ENCODE data around the gene C2CD2. TPM values are rescaled to one million over a fixed set of nuclear protein-coding genes. Genes with fewer than 3 reads are reported as not detected.
A peak's percentile ranks its signal among the peaks of the same experiment; 100 is the strongest.

The C2CD2 gene
- total RNA-seq, 2 experiments from 2014 or later: 4.5 to 5.9 TPM

DNA sequence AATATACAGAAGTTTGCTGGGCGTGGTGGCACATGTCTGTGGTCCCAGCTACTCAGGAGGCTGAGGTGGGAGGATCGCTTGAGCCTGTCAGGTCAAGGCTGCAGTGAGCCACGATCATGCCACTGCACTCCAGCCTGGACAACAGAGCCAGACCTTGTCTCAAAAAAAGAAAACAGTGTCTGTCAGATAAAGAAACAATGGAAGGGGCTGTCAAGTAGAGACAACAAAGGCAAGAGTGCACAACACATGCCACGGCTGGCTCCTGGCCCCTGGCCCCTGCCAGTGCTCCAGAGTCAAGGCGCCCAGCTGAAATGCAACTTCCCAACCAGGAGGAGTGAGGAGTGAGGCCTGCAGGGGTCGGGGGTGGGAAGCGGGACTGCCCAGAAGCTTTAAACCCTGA is 107.3 kb downstream of the C2CD2 start:
- Histone ChIP-seq H3K4me2 (ENCODE audit: low read length) (no peak overlapping the region), H3K4me3 (ENCODE audit: low read depth, low read length, poor library complexity, severe bottlenecking) (no peak overlapping the region), H3K36me3 (ENCODE audit: insufficient read depth, low read length) (peaks cover 64% of the 10 kb centered on the region), H3K9me3 (ENCODE audit: low read length) (no peaks in the 10 kb centered on the region), H4K20me1 (ENCODE audit: insufficient read depth, low read length) (no peaks in the 10 kb centered on the region), H2AFZ (ENCODE audit: low read length) (no peak overlapping the region), H3K4me1 (ENCODE audit: insufficient read depth, low read length, poor library complexity, severe bottlenecking) (peaks cover 25% of the 10 kb centered on the region), H3K27ac (ENCODE audit: low read depth, low read length, poor library complexity, severe bottlenecking) (peak overlapping the region; percentile 33), H3K79me2 (ENCODE audit: insufficient read depth, low read depth, low read length) (no peaks in the 10 kb centered on the region), H3K9me2 (ENCODE audit: insufficient read depth, low read length) (no peaks in the 10 kb centered on the region)
- no peak for DNase-seq (ENCODE audit: low spot score)
- TF ChIP-seq, protein P1, sequence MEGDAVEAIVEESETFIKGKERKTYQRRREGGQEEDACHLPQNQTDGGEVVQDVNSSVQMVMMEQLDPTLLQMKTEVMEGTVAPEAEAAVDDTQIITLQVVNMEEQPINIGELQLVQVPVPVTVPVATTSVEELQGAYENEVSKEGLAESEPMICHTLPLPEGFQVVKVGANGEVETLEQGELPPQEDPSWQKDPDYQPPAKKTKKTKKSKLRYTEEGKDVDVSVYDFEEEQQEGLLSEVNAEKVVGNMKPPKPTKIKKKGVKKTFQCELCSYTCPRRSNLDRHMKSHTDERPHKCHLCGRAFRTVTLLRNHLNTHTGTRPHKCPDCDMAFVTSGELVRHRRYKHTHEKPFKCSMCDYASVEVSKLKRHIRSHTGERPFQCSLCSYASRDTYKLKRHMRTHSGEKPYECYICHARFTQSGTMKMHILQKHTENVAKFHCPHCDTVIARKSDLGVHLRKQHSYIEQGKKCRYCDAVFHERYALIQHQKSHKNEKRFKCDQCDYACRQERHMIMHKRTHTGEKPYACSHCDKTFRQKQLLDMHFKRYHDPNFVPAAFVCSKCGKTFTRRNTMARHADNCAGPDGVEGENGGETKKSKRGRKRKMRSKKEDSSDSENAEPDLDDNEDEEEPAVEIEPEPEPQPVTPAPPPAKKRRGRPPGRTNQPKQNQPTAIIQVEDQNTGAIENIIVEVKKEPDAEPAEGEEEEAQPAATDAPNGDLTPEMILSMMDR (conservative IDR thresholded peaks at IDR 0.05; ENCODE audit: low read length): no peak
- TF ChIP-seq EZH2phosphoT487 (IDR thresholded peaks at IDR 0.05; ENCODE audit: borderline replicate concordance, low read depth, low read length): no peak
- ChIA-PET POLR2A (interaction anchor here (0.7 kb wide), 1 partner anchor 9 kb away, joined by 3 read pairs; no protein-coding TSS in a partner anchor), CTCF (ENCODE audit: unreplicated experiment) (no interaction called here)
- intact Hi-C loops (cut with micrococcal nuclease; ENCODE audit: unreplicated experiment): no loop called here
- no TSS peak for BruUV-seq (replicated peaks)

DNA sequence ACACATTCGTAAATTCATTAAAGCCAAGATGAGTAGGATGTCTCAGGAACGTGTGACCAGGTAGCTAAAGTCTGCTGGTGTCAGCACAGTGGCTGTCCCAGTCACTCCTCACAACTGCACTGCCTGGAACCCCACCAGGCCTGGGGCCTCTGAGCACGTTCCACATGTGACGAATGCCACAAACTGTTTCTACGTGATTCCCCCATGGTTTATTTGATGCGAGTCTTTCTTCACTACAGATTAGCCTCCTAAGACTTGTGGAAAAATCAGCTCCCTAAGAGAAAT is 107.8 kb downstream of the C2CD2 start:
- Histone ChIP-seq H3K79me2 (ENCODE audit: insufficient read depth, low read depth, low read length) (no peaks in the 10 kb centered on the region), H3K9me2 (ENCODE audit: insufficient read depth, low read length) (no peaks in the 10 kb centered on the region), H3K4me1 (ENCODE audit: insufficient read depth, low read length, poor library complexity, severe bottlenecking) (peaks cover 25% of the 10 kb centered on the region), H2AFZ (ENCODE audit: low read length) (no peak overlapping the region), H3K4me3 (ENCODE audit: low read depth, low read length, poor library complexity, severe bottlenecking) (no peak overlapping the region), H3K27ac (ENCODE audit: low read depth, low read length, poor library complexity, severe bottlenecking) (peak overlapping the region; percentile 33), H3K36me3 (ENCODE audit: insufficient read depth, low read length) (peaks cover 64% of the 10 kb centered on the region), H3K9me3 (ENCODE audit: low read length) (0 out of 2 replicates have a peak, but pooled peaks cover 4% of the 10 kb centered on the region), H3K4me2 (ENCODE audit: low read length) (no peak overlapping the region), H4K20me1 (ENCODE audit: insufficient read depth, low read length) (no peaks in the 10 kb centered on the region)
- ChIA-PET CTCF (ENCODE audit: unreplicated experiment) (no interaction called here), POLR2A (interaction anchor here (0.7 kb wide), 1 partner anchor 9 kb away, joined by 3 read pairs; no protein-coding TSS in a partner anchor)
- BruUV-seq (replicated peaks): no TSS peak
- intact Hi-C loops (cut with micrococcal nuclease; ENCODE audit: unreplicated experiment): no loop called here
- no peak for DNase-seq (ENCODE audit: low spot score)
- no peak for TF ChIP-seq EZH2phosphoT487 (IDR thresholded peaks at IDR 0.05; ENCODE audit: borderline replicate concordance, low read depth, low read length)
- TF ChIP-seq, protein P1 (conservative IDR thresholded peaks at IDR 0.05; ENCODE audit: low read length): no peak

DNA sequence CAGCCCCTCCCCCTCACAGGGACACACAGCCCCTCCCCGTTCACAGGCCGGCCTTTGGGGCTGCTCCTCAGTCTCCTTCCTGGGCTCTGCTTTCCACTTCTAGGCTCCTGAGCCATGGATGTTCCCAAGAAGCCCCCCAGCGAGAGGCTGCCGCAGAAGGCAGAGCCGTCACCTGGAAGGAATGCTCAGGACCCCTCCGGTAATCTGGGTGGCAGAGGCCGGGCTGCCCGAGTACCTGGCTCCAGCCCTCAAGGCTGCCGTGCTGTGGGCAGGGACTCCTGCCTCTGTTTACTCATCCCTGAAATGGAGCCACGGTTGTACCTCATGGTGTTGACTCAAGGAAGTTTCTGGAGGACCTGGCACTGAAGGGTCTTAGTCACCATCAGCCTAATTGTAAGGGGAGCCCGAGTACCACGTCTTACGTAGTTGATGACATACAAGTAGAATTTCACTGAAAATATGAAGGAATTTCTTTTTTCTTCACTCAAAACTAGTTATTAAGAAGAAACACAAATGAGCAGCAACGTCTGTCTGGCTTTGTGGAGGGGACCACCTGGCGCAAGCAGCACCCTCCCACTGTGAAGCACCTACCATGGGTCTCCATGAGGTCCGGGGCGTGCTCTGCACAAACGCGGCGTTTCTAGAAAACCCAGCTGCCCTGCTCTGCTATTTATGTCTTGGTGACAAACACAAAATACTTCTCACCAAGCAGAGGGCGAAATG is 108.3 kb downstream of the C2CD2 start:
- POLR2A ChIA-PET: no interaction called here
- no TSS peak for BruUV-seq (replicated peaks)
- Histone ChIP-seq H2AFZ (ENCODE audit: low read length) (no peak overlapping the region), H3K79me2 (ENCODE audit: insufficient read depth, low read depth, low read length) (no peaks in the 10 kb centered on the region), H4K20me1 (ENCODE audit: insufficient read depth, low read length) (no peaks in the 10 kb centered on the region), H3K27ac (ENCODE audit: low read depth, low read length, poor library complexity, severe bottlenecking) (peak overlapping the region; percentile 33), H3K4me3 (ENCODE audit: low read depth, low read length, poor library complexity, severe bottlenecking) (no peak overlapping the region), H3K9me2 (ENCODE audit: insufficient read depth, low read length) (no peaks in the 10 kb centered on the region), H3K4me1 (ENCODE audit: insufficient read depth, low read length, poor library complexity, severe bottlenecking) (peaks cover 25% of the 10 kb centered on the region), H3K4me2 (ENCODE audit: low read length) (no peak overlapping the region), H3K9me3 (ENCODE audit: low read length) (0 out of 2 replicates have a peak, but pooled peaks cover 6% of the 10 kb centered on the region), H3K36me3 (ENCODE audit: insufficient read depth, low read length) (peaks cover 64% of the 10 kb centered on the region)
- CTCF ChIA-PET (ENCODE audit: unreplicated experiment): no interaction called here
- no peak for DNase-seq (ENCODE audit: low spot score)
- intact Hi-C loops (cut with micrococcal nuclease; ENCODE audit: unreplicated experiment): no loop called here
- TF ChIP-seq, protein P1 (conservative IDR thresholded peaks at IDR 0.05; ENCODE audit: low read length): no peak
- no peak for TF ChIP-seq EZH2phosphoT487 (IDR thresholded peaks at IDR 0.05; ENCODE audit: borderline replicate concordance, low read depth, low read length)
